Measurements from ENCODE around the gene NRCAM. TPM values are rescaled to one million over a fixed set of nuclear protein-coding genes. Genes with fewer than 3 reads are reported as not detected.

NRCAM gene
- total RNA-seq, 1 experiment from 2014 or later, result 1.1 TPM

GRCh38 chr7:108329514-108329913, 126.7 kb downstream of the NRCAM start:
- POLR2A ChIA-PET, result no interaction called here
- intact Hi-C loops (cut with micrococcal nuclease), result no loop called here
- TF ChIP-seq, protein P1, sequence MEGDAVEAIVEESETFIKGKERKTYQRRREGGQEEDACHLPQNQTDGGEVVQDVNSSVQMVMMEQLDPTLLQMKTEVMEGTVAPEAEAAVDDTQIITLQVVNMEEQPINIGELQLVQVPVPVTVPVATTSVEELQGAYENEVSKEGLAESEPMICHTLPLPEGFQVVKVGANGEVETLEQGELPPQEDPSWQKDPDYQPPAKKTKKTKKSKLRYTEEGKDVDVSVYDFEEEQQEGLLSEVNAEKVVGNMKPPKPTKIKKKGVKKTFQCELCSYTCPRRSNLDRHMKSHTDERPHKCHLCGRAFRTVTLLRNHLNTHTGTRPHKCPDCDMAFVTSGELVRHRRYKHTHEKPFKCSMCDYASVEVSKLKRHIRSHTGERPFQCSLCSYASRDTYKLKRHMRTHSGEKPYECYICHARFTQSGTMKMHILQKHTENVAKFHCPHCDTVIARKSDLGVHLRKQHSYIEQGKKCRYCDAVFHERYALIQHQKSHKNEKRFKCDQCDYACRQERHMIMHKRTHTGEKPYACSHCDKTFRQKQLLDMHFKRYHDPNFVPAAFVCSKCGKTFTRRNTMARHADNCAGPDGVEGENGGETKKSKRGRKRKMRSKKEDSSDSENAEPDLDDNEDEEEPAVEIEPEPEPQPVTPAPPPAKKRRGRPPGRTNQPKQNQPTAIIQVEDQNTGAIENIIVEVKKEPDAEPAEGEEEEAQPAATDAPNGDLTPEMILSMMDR (IDR thresholded peaks at IDR 0.05; ENCODE audit: unreplicated experiment), result no peak
- no peak overlapping the region for H3K27ac Mint-ChIP-seq (ENCODE audit: low read depth, unreplicated experiment)
- no peaks in the 10 kb centered on the region for H3K4me1 Mint-ChIP-seq (ENCODE audit: insufficient read depth, unreplicated experiment)
- CTCF ChIA-PET, result interaction anchor here (1.0 kb wide), 1 partner anchor 145 kb away, joined by 4 read pairs; no protein-coding TSS in a partner anchor
- no peaks in the 10 kb centered on the region for H3K36me3 Mint-ChIP-seq (ENCODE audit: insufficient read depth, unreplicated experiment)
- DNase-seq (ENCODE audit: unreplicated experiment), result no peak
- H3K27me3 Mint-ChIP-seq (ENCODE audit: insufficient read depth, unreplicated experiment), result no peaks in the 10 kb centered on the region
- H3K9me3 Mint-ChIP-seq (ENCODE audit: unreplicated experiment), result no peaks in the 10 kb centered on the region
- BruUV-seq (replicated peaks), result no TSS peak
- H3K4me3 Mint-ChIP-seq (ENCODE audit: unreplicated experiment), result no peak overlapping the region

DNA sequence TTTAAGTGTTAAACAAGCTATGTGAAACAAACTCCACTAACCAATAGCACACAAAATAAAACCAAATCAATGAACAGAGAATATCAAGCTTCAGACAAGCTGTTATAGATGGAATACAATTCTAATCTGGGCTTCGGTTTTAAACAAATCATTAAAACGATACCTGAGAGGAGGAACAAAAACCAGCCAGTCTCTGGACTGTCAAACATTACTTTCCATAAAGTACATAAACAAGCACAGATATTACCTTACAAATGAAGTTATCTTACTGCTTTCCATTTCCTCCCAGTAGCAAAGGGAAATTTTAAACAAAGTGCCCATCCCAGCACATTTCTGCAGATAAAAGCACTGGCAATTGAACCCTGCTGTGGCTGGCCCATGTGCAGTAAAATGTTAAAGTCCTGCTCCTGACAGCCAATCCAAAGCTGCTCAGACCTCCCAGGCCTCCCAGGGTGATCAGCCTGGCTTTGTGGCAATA, 128.0 kb downstream of the NRCAM start:
- no peaks in the 10 kb centered on the region for H3K9me3 Mint-ChIP-seq (ENCODE audit: unreplicated experiment)
- H3K4me1 Mint-ChIP-seq (ENCODE audit: insufficient read depth, unreplicated experiment), result no peaks in the 10 kb centered on the region
- no TSS peak for BruUV-seq (replicated peaks)
- TF ChIP-seq, protein P1 (IDR thresholded peaks at IDR 0.05; ENCODE audit: unreplicated experiment), result no peak
- H3K4me3 Mint-ChIP-seq (ENCODE audit: unreplicated experiment), result no peak overlapping the region
- intact Hi-C loops (cut with micrococcal nuclease), result no loop called here
- no peaks in the 10 kb centered on the region for H3K36me3 Mint-ChIP-seq (ENCODE audit: insufficient read depth, unreplicated experiment)
- H3K27ac Mint-ChIP-seq (ENCODE audit: low read depth, unreplicated experiment), result no peak overlapping the region
- POLR2A ChIA-PET, result no interaction called here
- CTCF ChIA-PET, result interaction anchor here (0.8 kb wide), 1 partner anchor 164 kb away, joined by 3 read pairs; no protein-coding TSS in a partner anchor
- no peak for DNase-seq (ENCODE audit: unreplicated experiment)
- H3K27me3 Mint-ChIP-seq (ENCODE audit: insufficient read depth, unreplicated experiment), result no peaks in the 10 kb centered on the region

DNA sequence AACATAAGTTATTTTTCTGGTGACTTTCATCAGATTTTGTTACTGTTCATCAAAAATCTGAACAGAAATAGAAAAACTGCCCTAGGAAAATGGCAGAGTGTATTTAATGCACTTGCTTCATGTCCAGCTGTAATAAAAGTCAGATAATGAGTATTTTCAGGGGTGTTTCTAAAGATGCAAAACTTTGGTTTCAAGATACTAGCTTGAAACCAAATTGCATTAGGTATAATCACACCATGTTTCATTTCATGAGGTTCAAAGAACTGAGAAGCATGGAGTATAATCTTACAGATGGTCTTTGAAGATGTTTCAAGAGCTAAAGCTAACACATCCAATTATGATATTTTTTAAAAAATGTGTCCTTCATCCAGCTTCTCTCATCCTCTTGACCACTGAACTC, 128.9 kb downstream of the NRCAM start:
- POLR2A ChIA-PET, result no interaction called here
- no peaks in the 10 kb centered on the region for H3K4me1 Mint-ChIP-seq (ENCODE audit: insufficient read depth, unreplicated experiment)
- no TSS peak for BruUV-seq (replicated peaks)
- no peaks in the 10 kb centered on the region for H3K9me3 Mint-ChIP-seq (ENCODE audit: unreplicated experiment)
- no peak overlapping the region for H3K27ac Mint-ChIP-seq (ENCODE audit: low read depth, unreplicated experiment)
- TF ChIP-seq, protein P1 (IDR thresholded peaks at IDR 0.05; ENCODE audit: unreplicated experiment), result no peak
- H3K4me3 Mint-ChIP-seq (ENCODE audit: unreplicated experiment), result no peak overlapping the region
- no peaks in the 10 kb centered on the region for H3K27me3 Mint-ChIP-seq (ENCODE audit: insufficient read depth, unreplicated experiment)
- no peaks in the 10 kb centered on the region for H3K36me3 Mint-ChIP-seq (ENCODE audit: insufficient read depth, unreplicated experiment)
- intact Hi-C loops (cut with micrococcal nuclease), result no loop called here
- no peak for DNase-seq (ENCODE audit: unreplicated experiment)
- CTCF ChIA-PET, result no interaction called here

- POLR2A ChIA-PET, result no interaction called here
- no peak overlapping the region for H3K4me3 Mint-ChIP-seq (ENCODE audit: unreplicated experiment)
- H3K27ac Mint-ChIP-seq (ENCODE audit: low read depth, unreplicated experiment), result no peak overlapping the region
- H3K36me3 Mint-ChIP-seq (ENCODE audit: insufficient read depth, unreplicated experiment), result no peaks in the 10 kb centered on the region
- no peaks in the 10 kb centered on the region for H3K4me1 Mint-ChIP-seq (ENCODE audit: insufficient read depth, unreplicated experiment)
- intact Hi-C loops (cut with micrococcal nuclease), result no loop called here
- BruUV-seq (replicated peaks), result no TSS peak
- no peaks in the 10 kb centered on the region for H3K27me3 Mint-ChIP-seq (ENCODE audit: insufficient read depth, unreplicated experiment)
- CTCF ChIA-PET, result no interaction called here
- TF ChIP-seq, protein P1 (IDR thresholded peaks at IDR 0.05; ENCODE audit: unreplicated experiment), result no peak
- no peak for DNase-seq (ENCODE audit: unreplicated experiment)
- H3K9me3 Mint-ChIP-seq (ENCODE audit: unreplicated experiment), result no peaks in the 10 kb centered on the region
These were observed 129.3 kb downstream of the NRCAM start for GRCh38 chr7:108326938-108327337.

Measured in MCF 10A (cell line).